Measurements from ENCODE around the gene NOVA2.

- TF ChIP-seq CTCF (IDR thresholded peaks at IDR 0.05) (no peak), POLR2A (IDR thresholded peaks at IDR 0.05) (no peak), POLR2AphosphoS5 (IDR thresholded peaks at IDR 0.05) (no peak), EP300 (IDR thresholded peaks at IDR 0.05) (no peak)
These were observed 47.1 kb upstream of the NOVA2 start for GRCh38 chr19:46020819-46021125.
